SK-N-SH treated with all-trans-retinoic acid at 6 μM for 48 hours (cell line): ENCODE results near the gene TTPAL.

Experiments
- ATAC-seq: fragments of 200-7000 bp; cut with Tn5 transposase; 3 replicates; pipeline ENCODE4 v1.9.1; 2020; ENCODE audit warnings: mild to moderate bottlenecking, moderate library complexity
- ARNTL ChIP-seq: fragments of 450-650 bp; formaldehyde crosslinking; IDR thresholded peaks from 2 replicates; pipeline ENCODE4 v1.5.0; 2020; ENCODE audit warnings: low read depth, mild to moderate bottlenecking, moderate library complexity, borderline replicate concordance
- BACH2 ChIP-seq: fragments of 250-450 bp; sonication (Bioruptor Pico); IDR thresholded peaks from 2 replicates; pipeline ENCODE4 v1.9.0; 2021; ENCODE audit warnings: mild to moderate bottlenecking, borderline replicate concordance
- CREB5 ChIP-seq: fragments of 250-450 bp; sonication (Bioruptor Pico); IDR thresholded peaks from 2 replicates; pipeline ENCODE4 v1.5.1; 2020; ENCODE audit warnings: low read depth, mild to moderate bottlenecking, moderate library complexity
- CSDC2 ChIP-seq: fragments of 250-450 bp; sonication (Bioruptor Pico); IDR thresholded peaks from 2 replicates; pipeline ENCODE4 v1.5.0; 2020; ENCODE audit warnings: mild to moderate bottlenecking, moderate library complexity
- CSRNP3 ChIP-seq: fragments of 250-450 bp; sonication (Bioruptor Pico); IDR thresholded peaks from 2 replicates; pipeline ENCODE4 v1.5.1; 2021; ENCODE audit warnings: mild to moderate bottlenecking, moderate library complexity
- ESRRG ChIP-seq: fragments of 250-450 bp; sonication (Bioruptor Pico); IDR thresholded peaks from 2 replicates; pipeline ENCODE4 v1.6.1; 2021; ENCODE audit warnings: mild to moderate bottlenecking
- GLIS3 ChIP-seq: fragments of 250-450 bp; sonication (Bioruptor Pico); IDR thresholded peaks from 2 replicates; pipeline ENCODE4 v1.5.0; 2020; ENCODE audit warnings: mild to moderate bottlenecking, moderate library complexity
- ISL1 ChIP-seq: fragments of 250-450 bp; sonication (Bioruptor Pico); IDR thresholded peaks from 2 replicates; pipeline ENCODE4 v2.1.2; 2022; ENCODE audit warnings: mild to moderate bottlenecking, moderate library complexity
- PATZ1 ChIP-seq: fragments of 250-450 bp; sonication (Bioruptor Pico); IDR thresholded peaks from 2 replicates; pipeline ENCODE4 v1.8.0; 2020; ENCODE audit warnings: mild to moderate bottlenecking, moderate library complexity, borderline replicate concordance
- POU6F1 ChIP-seq: fragments of 250-450 bp; sonication (Bioruptor Pico); IDR thresholded peaks from 2 replicates; pipeline ENCODE4 v1.8.0; 2021; ENCODE audit warnings: low read depth, mild to moderate bottlenecking, moderate library complexity, borderline replicate concordance
- PPARA ChIP-seq: fragments of 250-450 bp; sonication (Bioruptor Pico); IDR thresholded peaks from 2 replicates; pipeline ENCODE4 v1.5.0; 2020; ENCODE audit warnings: mild to moderate bottlenecking, borderline replicate concordance
- RARB ChIP-seq: fragments of 250-450 bp; sonication (Bioruptor Pico); IDR thresholded peaks from 2 replicates; pipeline ENCODE4 v1.8.0; 2021; ENCODE audit warnings: mild to moderate bottlenecking, moderate library complexity
- TCF4 ChIP-seq: fragments of 250-450 bp; sonication (Bioruptor Pico); IDR thresholded peaks from 2 replicates; pipeline ENCODE4 v1.8.0; 2021; ENCODE audit warnings: mild to moderate bottlenecking, moderate library complexity, borderline replicate concordance
- TOX ChIP-seq: fragments of 250-450 bp; sonication (Bioruptor Pico); IDR thresholded peaks from 2 replicates; pipeline ENCODE4 v1.8.0; 2021; ENCODE audit warnings: mild to moderate bottlenecking, moderate library complexity, borderline replicate concordance
- TSHZ2 ChIP-seq: fragments of 250-450 bp; sonication (Bioruptor Pico); IDR thresholded peaks from 2 replicates; pipeline ENCODE4 v1.5.0; 2020; ENCODE audit warnings: mild to moderate bottlenecking, moderate library complexity
- ZC3H10 ChIP-seq: fragments of 250-450 bp; sonication (Bioruptor Pico); IDR thresholded peaks from 2 replicates; pipeline ENCODE4 v1.5.1; 2021; ENCODE audit warnings: mild to moderate bottlenecking, moderate library complexity
- ZFP3 ChIP-seq: fragments of 250-450 bp; sonication (Bioruptor Pico); IDR thresholded peaks from 2 replicates; pipeline ENCODE4 v1.5.0; 2020; ENCODE audit warnings: mild to moderate bottlenecking, moderate library complexity
- ZFP30 ChIP-seq: fragments of 450-650 bp; formaldehyde crosslinking; IDR thresholded peaks from 2 replicates; pipeline ENCODE4 v1.5.0; 2022; ENCODE audit warnings: mild to moderate bottlenecking, moderate library complexity
- ZNF565 ChIP-seq: fragments of 450-650 bp; formaldehyde crosslinking; conservative IDR thresholded peaks from 2 replicates; pipeline ENCODE4 v1.5.0; 2020; ENCODE audit warnings: low read depth, mild to moderate bottlenecking, moderate library complexity
- ZNF70 ChIP-seq: fragments of 450-650 bp; formaldehyde crosslinking; IDR thresholded peaks from 2 replicates; pipeline ENCODE4 v1.5.0; 2020; ENCODE audit warnings: mild to moderate bottlenecking, moderate library complexity
- ZNF8 ChIP-seq: fragments of 450-650 bp; formaldehyde crosslinking; IDR thresholded peaks from 2 replicates; pipeline ENCODE4 v1.5.0; 2020; ENCODE audit warnings: mild to moderate bottlenecking, moderate library complexity

Gene TTPAL

GRCh38 chr20:44518248-44518647, 42.6 kb downstream of the TTPAL start:
- ATAC-seq, result no peak
- TF ChIP-seq ARNTL (CRISPR knock-in tag) (no peak), TCF4 (CRISPR knock-in tag) (no peak)

- ATAC-seq, result no peak
These were observed 45.2 kb downstream of the TTPAL start for GRCh38 chr20:44520881-44521280.

GRCh38 chr20:44521484-44522481, 46.1 kb downstream of the TTPAL start, which contains the start of gene SERINC3:
SERINC3 (minus strand) TSS chr20:44522070; CDS start chr20:44521951, 119 bp downstream.
- ATAC-seq, result peak; percentile 99
- TF ChIP-seq GLIS3 (CRISPR knock-in tag), result no peak
- no peak for TF ChIP-seq ZNF565 (CRISPR knock-in tag)
- TF ChIP-seq ZC3H10 (CRISPR knock-in tag), result 0 out of 2 replicates have a peak, but pooled peaks have one; percentile 29
- peak; percentile 71; the same call in 1 of the 2 replicates for TF ChIP-seq TOX (CRISPR knock-in tag)
- no peak for TF ChIP-seq ZNF8 (CRISPR knock-in tag)
- 0 out of 2 replicates have a peak, but pooled peaks have one; percentile 16 for TF ChIP-seq CSDC2

More at GRCh38 chr20:44520881-44521280, 45.2 kb downstream of the TTPAL start:
- no peak for TF ChIP-seq TSHZ2 (CRISPR knock-in tag)
- no peak for TF ChIP-seq TOX (CRISPR knock-in tag)
- no peak for TF ChIP-seq ZC3H10 (CRISPR knock-in tag)
- TF ChIP-seq ZNF565 (CRISPR knock-in tag), result no peak
- no peak for TF ChIP-seq ZNF8 (CRISPR knock-in tag)
- no peak for TF ChIP-seq ISL1 (CRISPR knock-in tag)
- TF ChIP-seq BACH2, result no peak
- TF ChIP-seq ZFP30 (CRISPR knock-in tag), result no peak
- TF ChIP-seq ARNTL (CRISPR knock-in tag), result no peak
- TF ChIP-seq CSDC2, result no peak
- no peak for TF ChIP-seq ZNF70 (CRISPR knock-in tag)
- no peak for TF ChIP-seq TCF4 (CRISPR knock-in tag)
- no peak for TF ChIP-seq CREB5 (CRISPR knock-in tag)
- TF ChIP-seq CSRNP3, result no peak
- TF ChIP-seq ESRRG (CRISPR knock-in tag), result no peak
- no peak for TF ChIP-seq RARB (CRISPR knock-in tag)
- TF ChIP-seq ZFP3, result no peak
- TF ChIP-seq POU6F1 (CRISPR knock-in tag), result no peak

GRCh38 chr20:44522841-44523240, 47.2 kb downstream of the TTPAL start:
- no peak for ATAC-seq
- TF ChIP-seq ZFP3 (no peak), ZNF8 (CRISPR knock-in tag) (no peak), PPARA (CRISPR knock-in tag) (no peak), CSDC2 (no peak), ISL1 (CRISPR knock-in tag) (no peak), TSHZ2 (CRISPR knock-in tag) (no peak), ESRRG (CRISPR knock-in tag) (no peak), PATZ1 (CRISPR knock-in tag) (no peak), ZFP30 (CRISPR knock-in tag) (no peak), GLIS3 (CRISPR knock-in tag) (no peak)
